Esophagus squamous epithelium (tissue), 5 donors: ENCODE data around the gene SLC19A1. TPM values are rescaled to one million over a fixed set of nuclear protein-coding genes. Genes with fewer than 3 reads are reported as not detected.

ENCODE experiments used
- DNase-seq: peaks from one replicate; lab custom pipeline; 2025; lab: John Stamatoyannopoulos, UW
- H3K27ac ChIP-seq, 4 donors: fragments of 200-600 bp; sonication (generic); one replicate each; pipeline ENCODE4 v1.5.1; 2016 to 2019; ENCODE audit warnings: mild to moderate bottlenecking in 1 of 4
- H3K27me3 ChIP-seq, 4 donors: fragments of 200-600 bp; sonication (generic); 1 replicate in 3 of 4; 2 replicates in 1 of 4; pipeline versions ENCODE4 v1.5.1 to v1.6.0; 2017 to 2021; ENCODE audit warnings: antibody characterized with exemption in 1 of 4
- H3K36me3 ChIP-seq, 3 donors: fragments of 200-600 bp; sonication (generic); one replicate each; pipeline ENCODE4 v1.5.1; 2016 to 2019
- H3K4me1 ChIP-seq, 3 donors: fragments of 200-600 bp; sonication (generic); one replicate each; pipeline ENCODE4 v1.5.1; 2017 to 2019
- H3K4me3 ChIP-seq, 4 donors: fragments of 200-600 bp; sonication (generic); 1 replicate in 3 of 4; 2 replicates in 1 of 4; pipeline ENCODE4 v1.5.1; 2016 to 2019; ENCODE audit warnings: mild to moderate bottlenecking in 2 of 4, moderate library complexity in 1 of 4
- H3K9me3 ChIP-seq, 3 donors: fragments of 200-600 bp; sonication (generic); one replicate each; pipeline ENCODE4 v1.5.1; 2016 to 2019
- POLR2A ChIP-seq, 4 donors: fragments of 450-650 bp; IDR thresholded peaks; one replicate each; pipeline ENCODE4 v1.6.1; 2017; ENCODE audit warnings: antibody characterized with exemption in 4 of 4, mild to moderate bottlenecking in 4 of 4, moderate library complexity in 3 of 4
- WGBS, 2 donors: methylation state at CpG; one replicate each; pipeline ENCODE4 v1.1.5; 2018; 5-methylcytosine and 5-hydroxymethylcytosine counted together
- intact Hi-C: fragments of 100-400 bp; cut with DNase I; formaldehyde crosslinking; loops from one replicate; pipeline ENCODE4 v1.15.0; 2022
- total RNA-seq, 4 donors: library from RNA; depleted of rRNA; stranded (reverse); fragments of >200 nt; gene quantifications; one replicate each; pipeline ENCODE4 v1.1.0, GENCODE V29; 2016
- TF ChIP-seq, protein P1 (sequence below), 6 experiments: fragments of 450-650 bp in 4 of 6; fragments of 200-600 bp in 2 of 6; sonication (generic) in 2 of 6; IDR thresholded peaks; one replicate each; pipeline ENCODE4 v1.5.1; 2016 to 2019; ENCODE audit warnings: antibody characterized with exemption in 6 of 6, mild to moderate bottlenecking in 4 of 6, moderate library complexity in 4 of 6
- donor health status: DM: yes; HTN: yes; CAD: no.

Gene SLC19A1
- total RNA-seq, 4 donors from 2014 or later = 1.6 to 4.6 (median 2.9) TPM

DNA sequence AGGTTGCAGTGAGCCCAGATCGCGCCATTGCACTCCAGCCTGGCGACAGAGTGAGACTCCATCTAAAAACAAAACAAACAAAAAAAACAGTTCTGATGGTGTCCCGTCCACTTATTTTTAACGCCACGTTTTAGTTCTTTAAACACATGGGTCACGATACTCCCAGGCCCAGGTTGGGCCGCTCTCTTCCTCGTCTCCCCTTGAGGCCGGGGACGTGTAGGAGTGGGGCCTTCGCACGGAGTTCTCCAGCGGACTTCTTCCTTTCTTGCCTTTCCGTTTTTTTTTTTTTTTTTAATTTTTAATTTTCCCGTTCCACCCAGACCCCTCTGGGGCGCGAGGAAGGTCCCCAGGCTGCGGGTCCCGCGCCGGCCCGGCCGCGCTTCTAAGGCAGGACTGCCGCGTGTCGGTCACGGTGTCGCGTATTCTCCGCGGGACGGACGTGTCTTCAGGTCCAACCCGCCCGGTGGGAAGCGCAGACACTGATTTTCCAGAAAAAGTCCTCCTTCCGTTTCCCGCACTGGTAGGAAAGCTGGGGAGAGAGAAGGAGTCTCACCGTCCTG is 47.5 kb upstream of the SLC19A1 start:
- Histone ChIP-seq H3K36me3 (no peaks in the 10 kb centered on the region), H3K4me3 (peak overlapping the region; percentile 24 to 66 (median 38)), H3K27me3 (peaks cover 0 to 67% (median 8%) of the 10 kb centered on the region in 4 donors), H3K4me1 (peaks cover 0 to 22% (median 7%) of the 10 kb centered on the region in 3 donors), H3K27ac (peak overlapping the region in 1 of 4 donors; percentile 25), H3K9me3 (peaks cover 0 to 28% (median 11%) of the 10 kb centered on the region in 3 donors)
- no peak for DNase-seq
- intact Hi-C loops = no loop called here
- 73 to 81% methylated on average over 15 to 18 of the region's 41 CpGs for WGBS, 2 donors
- TF ChIP-seq, protein P1, sequence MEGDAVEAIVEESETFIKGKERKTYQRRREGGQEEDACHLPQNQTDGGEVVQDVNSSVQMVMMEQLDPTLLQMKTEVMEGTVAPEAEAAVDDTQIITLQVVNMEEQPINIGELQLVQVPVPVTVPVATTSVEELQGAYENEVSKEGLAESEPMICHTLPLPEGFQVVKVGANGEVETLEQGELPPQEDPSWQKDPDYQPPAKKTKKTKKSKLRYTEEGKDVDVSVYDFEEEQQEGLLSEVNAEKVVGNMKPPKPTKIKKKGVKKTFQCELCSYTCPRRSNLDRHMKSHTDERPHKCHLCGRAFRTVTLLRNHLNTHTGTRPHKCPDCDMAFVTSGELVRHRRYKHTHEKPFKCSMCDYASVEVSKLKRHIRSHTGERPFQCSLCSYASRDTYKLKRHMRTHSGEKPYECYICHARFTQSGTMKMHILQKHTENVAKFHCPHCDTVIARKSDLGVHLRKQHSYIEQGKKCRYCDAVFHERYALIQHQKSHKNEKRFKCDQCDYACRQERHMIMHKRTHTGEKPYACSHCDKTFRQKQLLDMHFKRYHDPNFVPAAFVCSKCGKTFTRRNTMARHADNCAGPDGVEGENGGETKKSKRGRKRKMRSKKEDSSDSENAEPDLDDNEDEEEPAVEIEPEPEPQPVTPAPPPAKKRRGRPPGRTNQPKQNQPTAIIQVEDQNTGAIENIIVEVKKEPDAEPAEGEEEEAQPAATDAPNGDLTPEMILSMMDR (IDR thresholded peaks at IDR 0.05) = no peak
- no peak for TF ChIP-seq POLR2A (IDR thresholded peaks at IDR 0.05)

GRCh38 chr21:45588871-45589491 is 46.7 kb upstream of the SLC19A1 start:
- peaks cover 0 to 72% (median 8%) of the 10 kb centered on the region in 4 donors for H3K27me3 ChIP-seq
- whole genome bisulfite sequencing, 2 donors = 72 to 86% methylated on average over 5 of the region's 5 CpGs
- peaks cover 0 to 29% (median 11%) of the 10 kb centered on the region in 3 donors for H3K9me3 ChIP-seq
- no peaks in the 10 kb centered on the region for H3K36me3 ChIP-seq
- no peak overlapping the region for H3K27ac ChIP-seq
- intact Hi-C loops = no loop called here
- TF ChIP-seq POLR2A (IDR thresholded peaks at IDR 0.05) = no peak
- TF ChIP-seq, protein P1 (IDR thresholded peaks at IDR 0.05) = no peak
- peaks cover 0 to 22% (median 7%) of the 10 kb centered on the region in 3 donors for H3K4me1 ChIP-seq
- no peak for DNase-seq
- no peak overlapping the region for H3K4me3 ChIP-seq

GRCh38 chr21:45588086-45588825 is 46.0 kb upstream of the SLC19A1 start:
- Histone ChIP-seq H3K27ac (no peak overlapping the region), H3K9me3 (peaks cover 0 to 29% (median 11%) of the 10 kb centered on the region in 3 donors), H3K4me3 (no peak overlapping the region), H3K27me3 (peaks cover 0 to 78% (median 8%) of the 10 kb centered on the region in 4 donors), H3K4me1 (peaks cover 0 to 22% (median 7%) of the 10 kb centered on the region in 3 donors), H3K36me3 (no peaks in the 10 kb centered on the region)
- intact Hi-C loops = no loop called here
- no peak for TF ChIP-seq POLR2A (IDR thresholded peaks at IDR 0.05)
- TF ChIP-seq, protein P1 (IDR thresholded peaks at IDR 0.05) = no peak
- no peak for DNase-seq
- whole genome bisulfite sequencing, 2 donors = 79 to 82% methylated on average over 10 of the region's 10 CpGs

DNA sequence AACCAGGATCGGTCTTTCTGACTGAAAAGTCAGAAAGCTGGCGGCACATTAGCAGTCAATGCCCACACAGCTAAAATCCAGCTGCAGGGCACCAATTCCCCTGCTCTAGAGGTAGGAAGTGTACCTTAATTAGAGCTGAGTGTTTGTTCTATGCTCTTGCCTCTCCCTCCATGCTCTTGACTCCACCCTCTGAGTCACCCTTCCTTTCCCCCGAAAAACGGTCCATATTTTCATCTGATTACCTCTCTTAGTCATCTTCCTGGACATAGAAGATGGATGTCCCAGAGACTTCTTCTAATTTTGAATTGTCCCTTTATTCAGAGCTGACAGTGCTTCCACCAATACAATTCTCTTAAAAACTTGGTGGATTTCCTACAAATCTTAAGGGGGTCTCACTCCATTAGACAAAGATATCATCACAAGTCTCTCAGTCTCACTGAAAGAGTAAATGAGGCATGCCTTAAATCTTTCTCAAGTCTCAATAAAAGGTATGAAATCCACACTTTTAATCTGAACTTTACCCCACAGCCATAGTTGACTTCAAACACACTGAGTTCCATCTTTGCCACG is 44.1 kb upstream of the SLC19A1 start:
- Histone ChIP-seq H3K27ac (no peak overlapping the region), H3K36me3 (no peaks in the 10 kb centered on the region), H3K4me1 (peaks cover 0 to 15% (median 7%) of the 10 kb centered on the region in 3 donors), H3K27me3 (peaks cover 0 to 86% (median 8%) of the 10 kb centered on the region in 4 donors), H3K9me3 (peaks cover 0 to 29% (median 11%) of the 10 kb centered on the region in 3 donors), H3K4me3 (no peak overlapping the region)
- WGBS, 2 donors = 59 to 67% methylated on average over 5 of the region's 5 CpGs
- no peak for DNase-seq
- TF ChIP-seq POLR2A (IDR thresholded peaks at IDR 0.05) = no peak
- intact Hi-C loops = no loop called here

DNA sequence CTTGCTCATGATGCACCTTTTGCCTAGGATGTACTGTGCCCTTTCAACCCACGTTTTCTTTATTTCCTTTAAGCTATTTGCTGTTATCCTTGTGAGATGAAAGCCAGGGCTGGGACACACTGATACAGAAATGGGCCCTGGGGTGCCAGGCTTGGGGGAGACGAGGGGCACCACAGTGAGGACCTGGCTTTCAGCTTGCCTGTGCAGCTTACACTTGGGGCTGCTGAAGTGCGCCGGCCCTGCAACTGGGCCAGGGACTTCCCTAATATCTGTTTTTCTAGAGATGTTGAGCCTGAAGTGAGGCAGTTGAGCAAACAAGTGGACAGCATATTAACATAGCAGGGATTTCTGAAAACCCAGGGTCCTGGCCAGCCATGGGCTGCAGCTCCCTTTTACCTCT is 42.5 kb upstream of the SLC19A1 start:
- Histone ChIP-seq H3K9me3 (peaks cover 0 to 29% (median 11%) of the 10 kb centered on the region in 3 donors), H3K4me1 (peaks cover 0 to 2% (median 1%) of the 10 kb centered on the region in 3 donors), H3K4me3 (no peak overlapping the region), H3K36me3 (no peaks in the 10 kb centered on the region), H3K27me3 (peaks cover 0 to 86% (median 3%) of the 10 kb centered on the region in 4 donors), H3K27ac (no peak overlapping the region)
- TF ChIP-seq POLR2A (IDR thresholded peaks at IDR 0.05) = no peak
- TF ChIP-seq, protein P1 (IDR thresholded peaks at IDR 0.05) = no peak
- no peak for DNase-seq
- WGBS, 2 donors = 36 to 53% methylated on average over 1 of the region's 4 CpGs
- intact Hi-C loops = no loop called here
